Measurements from ENCODE around the gene SP5. TPM values are rescaled to one million over a fixed set of nuclear protein-coding genes. Genes with fewer than 3 reads are reported as not detected.
"Not testable (repeated sequence)": the region's sequence is repeated elsewhere in the genome, so short reads cannot be mapped to it uniquely, and the experiment has no call there.

The SP5 gene
- total RNA-seq, 1 donor from 2014 or later: 3.1 TPM

DNA sequence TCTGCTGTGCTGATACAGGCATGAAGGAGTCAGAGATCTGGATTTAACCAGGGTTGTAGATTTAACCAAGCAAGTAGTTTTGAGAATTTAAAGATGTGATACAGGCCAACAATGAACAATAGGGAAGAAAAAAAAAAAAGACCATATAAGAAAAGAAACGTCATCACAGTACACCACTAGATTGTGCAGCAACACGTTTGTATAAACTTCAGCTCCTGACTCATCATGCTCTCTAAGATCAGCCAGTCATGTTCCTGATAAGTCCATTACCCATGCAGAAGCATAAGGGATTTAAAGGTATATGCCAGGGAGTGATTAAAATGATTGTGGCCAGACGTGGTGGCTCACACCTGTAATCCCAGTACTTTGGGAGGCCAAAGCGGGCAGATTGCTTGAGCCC is 32.8 kb downstream of the SP5 start:
- H3K27me3 ChIP-seq (ENCODE audit: control insufficient read depth in 3 of 3, insufficient read depth in 3 of 3, low read length in 3 of 3): peaks cover 3 to 6% (median 5%) of the 10 kb centered on the region in 3 donors
- no peak overlapping the region for H3K27ac ChIP-seq (ENCODE audit: low read depth, low read length)
- no peaks in the 10 kb centered on the region for H3K36me3 ChIP-seq (ENCODE audit: control insufficient read depth in 3 of 3, insufficient read depth in 3 of 3, low read length in 3 of 3)
- H3K9me3 ChIP-seq (ENCODE audit: control insufficient read depth in 3 of 3, low read length in 3 of 3): no peaks in the 10 kb centered on the region
- no peaks in the 10 kb centered on the region for H3K4me1 ChIP-seq (ENCODE audit: control insufficient read depth in 3 of 3, insufficient read depth in 3 of 3, low read length in 3 of 3)
- H3K9ac ChIP-seq (ENCODE audit: low read depth in 1 of 3, low read length in 3 of 3): no peak overlapping the region
- no peak overlapping the region for H3K4me3 ChIP-seq (ENCODE audit: low read length in 3 of 3)

DNA sequence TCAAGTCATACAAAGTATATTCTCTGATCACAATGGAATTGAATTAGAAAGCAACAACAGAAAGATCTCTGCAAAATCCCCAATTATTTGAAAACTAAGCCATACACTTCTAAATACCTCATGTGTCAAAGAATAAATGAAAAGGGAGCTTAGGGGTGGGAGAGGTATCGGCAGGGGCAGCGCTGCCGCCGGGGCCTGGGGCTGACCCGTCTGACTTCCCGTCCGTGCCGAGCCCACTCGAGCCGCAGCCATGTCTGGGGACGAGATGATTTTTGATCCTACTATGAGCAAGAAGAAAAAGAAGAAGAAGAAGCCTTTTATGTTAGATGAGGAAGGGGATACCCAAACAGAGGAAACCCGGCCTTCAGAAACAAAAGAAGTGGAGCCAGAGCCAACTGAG is 36.4 kb downstream of the SP5 start:
- H3K4me3 ChIP-seq (ENCODE audit: low read length in 3 of 3); H3K27me3 ChIP-seq (ENCODE audit: control insufficient read depth in 3 of 3, insufficient read depth in 3 of 3, low read length in 3 of 3); H3K9me3 ChIP-seq (ENCODE audit: control insufficient read depth in 3 of 3, low read length in 3 of 3); H3K36me3 ChIP-seq (ENCODE audit: control insufficient read depth in 3 of 3, insufficient read depth in 3 of 3, low read length in 3 of 3); H3K27ac ChIP-seq (ENCODE audit: low read depth, low read length); H3K4me1 ChIP-seq (ENCODE audit: control insufficient read depth in 3 of 3, insufficient read depth in 3 of 3, low read length in 3 of 3); H3K9ac ChIP-seq (ENCODE audit: low read depth in 1 of 3, low read length in 3 of 3): not testable (repeated sequence)

- Histone ChIP-seq H3K27ac (ENCODE audit: low read depth, low read length) (no peak overlapping the region), H3K36me3 (ENCODE audit: control insufficient read depth in 3 of 3, insufficient read depth in 3 of 3, low read length in 3 of 3) (no peaks in the 10 kb centered on the region), H3K27me3 (ENCODE audit: control insufficient read depth in 3 of 3, insufficient read depth in 3 of 3, low read length in 3 of 3) (no peaks in the 10 kb centered on the region), H3K9ac (ENCODE audit: low read depth in 1 of 3, low read length in 3 of 3) (no peak overlapping the region), H3K4me1 (ENCODE audit: control insufficient read depth in 3 of 3, insufficient read depth in 3 of 3, low read length in 3 of 3) (no peaks in the 10 kb centered on the region), H3K9me3 (ENCODE audit: control insufficient read depth in 3 of 3, low read length in 3 of 3) (no peaks in the 10 kb centered on the region), H3K4me3 (ENCODE audit: low read length in 3 of 3) (no peak overlapping the region)
Observed at GRCh38 chr2:170761572-170761971, 46.4 kb downstream of the SP5 start.

DNA sequence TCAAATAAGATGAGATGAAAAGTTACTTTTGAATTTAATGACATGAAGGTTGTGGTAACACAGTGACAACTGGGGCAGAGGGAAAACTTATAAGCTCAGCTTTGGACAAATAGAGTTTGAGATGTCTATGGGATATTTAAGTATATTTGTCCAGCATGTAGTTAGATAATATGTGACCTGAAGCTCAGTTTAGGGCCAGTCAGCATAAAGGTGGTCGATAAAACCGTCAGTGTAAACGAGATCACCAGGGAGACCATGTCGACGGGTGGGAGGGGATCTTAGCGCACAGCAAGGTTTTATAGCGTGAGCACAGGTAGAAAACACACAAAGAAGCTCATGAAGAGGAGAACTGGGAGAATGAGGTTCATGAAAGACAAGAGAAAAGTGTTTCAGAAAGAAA is 47.6 kb downstream of the SP5 start:
- Histone ChIP-seq H3K4me3 (ENCODE audit: low read length in 3 of 3) (no peak overlapping the region), H3K36me3 (ENCODE audit: control insufficient read depth in 3 of 3, insufficient read depth in 3 of 3, low read length in 3 of 3) (no peaks in the 10 kb centered on the region), H3K27ac (ENCODE audit: low read depth, low read length) (no peak overlapping the region), H3K27me3 (ENCODE audit: control insufficient read depth in 3 of 3, insufficient read depth in 3 of 3, low read length in 3 of 3) (no peaks in the 10 kb centered on the region), H3K9ac (ENCODE audit: low read depth in 1 of 3, low read length in 3 of 3) (no peak overlapping the region), H3K9me3 (ENCODE audit: control insufficient read depth in 3 of 3, low read length in 3 of 3) (no peaks in the 10 kb centered on the region), H3K4me1 (ENCODE audit: control insufficient read depth in 3 of 3, insufficient read depth in 3 of 3, low read length in 3 of 3) (no peaks in the 10 kb centered on the region)

DNA sequence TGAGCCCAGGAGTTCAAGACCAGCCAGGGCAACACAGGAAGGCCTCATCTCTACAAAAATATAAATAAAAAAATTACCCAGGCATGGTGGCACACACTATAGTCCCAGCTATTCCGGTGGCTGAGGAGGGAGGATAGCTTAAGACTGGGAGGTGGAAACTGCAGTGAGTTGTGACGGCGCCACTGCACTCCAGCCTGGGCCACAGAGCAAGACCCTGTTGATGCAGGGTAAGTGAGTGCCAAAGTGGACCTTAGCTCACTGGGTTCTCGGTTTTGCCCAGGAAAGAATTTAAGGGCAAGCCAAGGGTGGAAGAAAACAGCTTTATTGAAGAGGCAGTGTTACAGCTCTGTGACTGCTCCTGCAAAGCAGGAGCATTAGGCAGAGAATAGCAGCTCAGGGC is 48.1 kb downstream of the SP5 start:
- Histone ChIP-seq H3K9me3 (ENCODE audit: control insufficient read depth in 3 of 3, low read length in 3 of 3) (no peaks in the 10 kb centered on the region), H3K27me3 (ENCODE audit: control insufficient read depth in 3 of 3, insufficient read depth in 3 of 3, low read length in 3 of 3) (no peaks in the 10 kb centered on the region), H3K4me3 (ENCODE audit: low read length in 3 of 3) (no peak overlapping the region), H3K4me1 (ENCODE audit: control insufficient read depth in 3 of 3, insufficient read depth in 3 of 3, low read length in 3 of 3) (no peaks in the 10 kb centered on the region), H3K27ac (ENCODE audit: low read depth, low read length) (no peak overlapping the region), H3K36me3 (ENCODE audit: control insufficient read depth in 3 of 3, insufficient read depth in 3 of 3, low read length in 3 of 3) (no peaks in the 10 kb centered on the region), H3K9ac (ENCODE audit: low read depth in 1 of 3, low read length in 3 of 3) (no peak overlapping the region)

DNA sequence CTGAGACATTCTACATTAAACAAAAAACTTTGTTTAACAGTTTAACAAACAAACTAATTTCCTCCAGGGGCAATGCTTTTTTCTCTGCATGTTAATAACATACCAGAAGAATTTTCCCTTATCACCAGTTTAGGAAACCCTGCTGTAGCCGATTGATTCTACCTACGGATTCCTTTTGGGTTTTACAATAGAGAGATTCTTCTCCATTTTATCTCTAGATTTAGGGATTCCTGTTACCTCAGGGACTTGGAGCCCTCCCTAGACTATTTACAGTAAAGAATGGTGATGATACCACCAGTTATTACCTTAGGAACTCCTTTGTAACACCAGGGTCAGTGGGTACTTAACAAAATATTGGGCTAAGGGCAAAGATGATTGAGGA is 49.7 kb downstream of the SP5 start:
- Histone ChIP-seq H3K9ac (ENCODE audit: low read depth in 1 of 3, low read length in 3 of 3) (no peak overlapping the region), H3K27ac (ENCODE audit: low read depth, low read length) (no peak overlapping the region), H3K36me3 (ENCODE audit: control insufficient read depth in 3 of 3, insufficient read depth in 3 of 3, low read length in 3 of 3) (no peaks in the 10 kb centered on the region), H3K9me3 (ENCODE audit: control insufficient read depth in 3 of 3, low read length in 3 of 3) (no peaks in the 10 kb centered on the region), H3K4me1 (ENCODE audit: control insufficient read depth in 3 of 3, insufficient read depth in 3 of 3, low read length in 3 of 3) (peaks cover 0 to under 1% (median under 1%) of the 10 kb centered on the region in 3 donors), H3K27me3 (ENCODE audit: control insufficient read depth in 3 of 3, insufficient read depth in 3 of 3, low read length in 3 of 3) (no peaks in the 10 kb centered on the region), H3K4me3 (ENCODE audit: low read length in 3 of 3) (no peak overlapping the region)

- Histone ChIP-seq H3K9me3 (ENCODE audit: control insufficient read depth in 3 of 3, low read length in 3 of 3) (no peaks in the 10 kb centered on the region), H3K27me3 (ENCODE audit: control insufficient read depth in 3 of 3, insufficient read depth in 3 of 3, low read length in 3 of 3) (no peaks in the 10 kb centered on the region), H3K36me3 (ENCODE audit: control insufficient read depth in 3 of 3, insufficient read depth in 3 of 3, low read length in 3 of 3) (no peaks in the 10 kb centered on the region), H3K9ac (ENCODE audit: low read depth in 1 of 3, low read length in 3 of 3) (no peak overlapping the region), H3K27ac (ENCODE audit: low read depth, low read length) (no peak overlapping the region), H3K4me3 (ENCODE audit: low read length in 3 of 3) (no peak overlapping the region), H3K4me1 (ENCODE audit: control insufficient read depth in 3 of 3, insufficient read depth in 3 of 3, low read length in 3 of 3) (peaks cover 5 to 12% (median 8%) of the 10 kb centered on the region in 3 donors)
Observed at GRCh38 chr2:170766693-170767092, 51.6 kb downstream of the SP5 start.

Small RNA genes lying within 50 kb of the gene (small RNA-seq; reads per million reads assigned to genes)
- not detected for gene RF02271

Other genes with a start within 250 kb of the SP5 start
- gene ERICH2, start 55.0 kb downstream of the SP5 start, total RNA-seq: 0.52 TPM
- gene GAD1, start 101.5 kb downstream of the SP5 start, total RNA-seq: 0.52 TPM
- 22.4 TPM for gene GORASP2, start 213.9 kb downstream of the SP5 start, total RNA-seq

All from skeletal muscle tissue (tissue), 5 donors.